ENCODE data around the gene HYAL2. TPM values are rescaled to one million over a fixed set of nuclear protein-coding genes. Genes with fewer than 3 reads are reported as not detected.

HYAL2 gene
- total and polyA plus RNA-seq, 9 of the 15 experiments (the other 6 are each of a cell fraction or from before 2014, with no cell fraction given) = 0.36 to 22.7 (median 11.4) TPM; not detected in 1

- TF ChIP-seq XRCC5 (IDR thresholded peaks at IDR 0.05; ENCODE audit: low read depth, low read length) (no peak; the same call in 1 of the 2 replicates), POLR2AphosphoS5 (IDR thresholded peaks at IDR 0.05; ENCODE audit: control insufficient read depth, insufficient read depth, low read depth, low read length) (no peak; the same call in 1 of the 2 replicates), MNT (conservative IDR thresholded peaks at IDR 0.05) (peak; percentile 98 to 99), BRF1 (IDR thresholded peaks at IDR 0.05; ENCODE audit: borderline replicate concordance, extremely low read depth, insufficient read length) (no peak), ZNF431 (CRISPR knock-in tag; IDR thresholded peaks at IDR 0.05) (no peak), EHMT2 (IDR thresholded peaks at IDR 0.05) (no peak), POLR2B (IDR thresholded peaks at IDR 0.05; ENCODE audit: low read depth, partially characterized antibody) (no peak), THRA (IDR thresholded peaks at IDR 0.05) (no peak), GATA2 (CRISPR knock-in tag; IDR thresholded peaks at IDR 0.05) (no peak), CBX5 (IDR thresholded peaks at IDR 0.05; ENCODE audit: borderline replicate concordance, low read depth) (no peak), HDAC2 (IDR thresholded peaks at IDR 0.05) (no peak), SMAD2 (IDR thresholded peaks at IDR 0.05; ENCODE audit: low read depth, low read length) (no peak), HOXB6 (CRISPR knock-in tag; IDR thresholded peaks at IDR 0.05; ENCODE audit: borderline replicate concordance) (no peak), HNRNPUL1 (IDR thresholded peaks at IDR 0.05; ENCODE audit: low read length) (no peak), ZNF24 (IDR thresholded peaks at IDR 0.05) (no peak), PHTF2 (CRISPR knock-in tag; IDR thresholded peaks at IDR 0.05) (no peak), ZNF175 (CRISPR knock-in tag; IDR thresholded peaks at IDR 0.05; ENCODE audit: low read depth) (peak; percentile 94), NONO (IDR thresholded peaks at IDR 0.05; ENCODE audit: low read depth in 2 of 2, low read length in 1 of 2) (no peak), CBX1 (IDR thresholded peaks at IDR 0.05; ENCODE audit: low read depth) (no peak), ZNF140 (CRISPR knock-in tag; IDR thresholded peaks at IDR 0.05) (no peak), SRSF7 (optimal IDR thresholded peaks at IDR 0.05; ENCODE audit: low read depth, low read length) (no peak), ZNF551 (CRISPR knock-in tag; IDR thresholded peaks at IDR 0.05) (no peak)
- TF ChIP-seq, protein P1, sequence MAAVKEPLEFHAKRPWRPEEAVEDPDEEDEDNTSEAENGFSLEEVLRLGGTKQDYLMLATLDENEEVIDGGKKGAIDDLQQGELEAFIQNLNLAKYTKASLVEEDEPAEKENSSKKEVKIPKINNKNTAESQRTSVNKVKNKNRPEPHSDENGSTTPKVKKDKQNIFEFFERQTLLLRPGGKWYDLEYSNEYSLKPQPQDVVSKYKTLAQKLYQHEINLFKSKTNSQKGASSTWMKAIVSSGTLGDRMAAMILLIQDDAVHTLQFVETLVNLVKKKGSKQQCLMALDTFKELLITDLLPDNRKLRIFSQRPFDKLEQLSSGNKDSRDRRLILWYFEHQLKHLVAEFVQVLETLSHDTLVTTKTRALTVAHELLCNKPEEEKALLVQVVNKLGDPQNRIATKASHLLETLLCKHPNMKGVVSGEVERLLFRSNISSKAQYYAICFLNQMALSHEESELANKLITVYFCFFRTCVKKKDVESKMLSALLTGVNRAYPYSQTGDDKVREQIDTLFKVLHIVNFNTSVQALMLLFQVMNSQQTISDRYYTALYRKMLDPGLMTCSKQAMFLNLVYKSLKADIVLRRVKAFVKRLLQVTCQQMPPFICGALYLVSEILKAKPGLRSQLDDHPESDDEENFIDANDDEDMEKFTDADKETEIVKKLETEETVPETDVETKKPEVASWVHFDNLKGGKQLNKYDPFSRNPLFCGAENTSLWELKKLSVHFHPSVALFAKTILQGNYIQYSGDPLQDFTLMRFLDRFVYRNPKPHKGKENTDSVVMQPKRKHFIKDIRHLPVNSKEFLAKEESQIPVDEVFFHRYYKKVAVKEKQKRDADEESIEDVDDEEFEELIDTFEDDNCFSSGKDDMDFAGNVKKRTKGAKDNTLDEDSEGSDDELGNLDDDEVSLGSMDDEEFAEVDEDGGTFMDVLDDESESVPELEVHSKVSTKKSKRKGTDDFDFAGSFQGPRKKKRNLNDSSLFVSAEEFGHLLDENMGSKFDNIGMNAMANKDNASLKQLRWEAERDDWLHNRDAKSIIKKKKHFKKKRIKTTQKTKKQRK (IDR thresholded peaks at IDR 0.05; ENCODE audit: borderline replicate concordance, low read depth, low read length) = no peak
Observed at GRCh38 chr3:50292159-50293078, 30.1 kb downstream of the HYAL2 start, which contains the start of gene IFRD2 (continued).
